ENCODE measurements around the gene CCSER1. TPM values are rescaled to one million over a fixed set of nuclear protein-coding genes. Genes with fewer than 3 reads are reported as not detected.

CCSER1 gene
- total and polyA plus RNA-seq, 2 of the 8 experiments (the other 6 are each of a cell fraction or from before 2014, with no cell fraction given): 0.26 to 0.84 TPM

- no peak overlapping the region for H4K91ac ChIP-seq (replicated peaks; ENCODE audit: insufficient read length, low read length)
- no peaks in the 10 kb centered on the region for H3K23me2 ChIP-seq (ENCODE audit: low read depth, low read length)
- peaks cover 0 to 6% of the 10 kb centered on the region in 2 experiments; a peak in 2 of 4 replicates for H3K9me3 ChIP-seq (ENCODE audit: insufficient read depth in 2 of 2, low read depth in 1 of 2, low read length in 1 of 2)
- no peak overlapping the region for H2BK12ac ChIP-seq (ENCODE audit: low read depth, low read length)
- no peaks in the 10 kb centered on the region for H3K36me3 ChIP-seq (ENCODE audit: control insufficient read depth in 2 of 4, insufficient read depth in 4 of 4, low read length in 3 of 4)
- H4K8ac ChIP-seq (ENCODE audit: extremely low read depth, insufficient read depth, low read length): no peak overlapping the region
- H4K5ac ChIP-seq (ENCODE audit: insufficient read length, low read depth, low read length): no peak overlapping the region
- no peak overlapping the region for H3K4me3 ChIP-seq (ENCODE audit: extremely low read depth in 1 of 4, insufficient read depth in 2 of 4, low read depth in 3 of 4, low read length in 4 of 4)
- no peak overlapping the region for H2BK5ac ChIP-seq (ENCODE audit: low read depth, low read length)
- H3K4ac ChIP-seq (replicated peaks; ENCODE audit: insufficient read length, low read depth, low read length): no peak overlapping the region
- no peak overlapping the region for H2AFZ ChIP-seq (ENCODE audit: low read length)
- TF ChIP-seq CTCF (IDR thresholded peaks at IDR 0.05; ENCODE audit: control extremely low read depth in 1 of 3, insufficient read depth in 1 of 3, low read depth in 1 of 3, low read length in 3 of 3): peak in 2 of 3 experiments; percentile 13 to 39; a peak in 1 of 4 replicates
- TF ChIP-seq RAD21 (IDR thresholded peaks at IDR 0.05 in 1 of 2, conservative IDR thresholded peaks at IDR 0.05 in 1 of 2; ENCODE audit: low read depth in 2 of 2, low read length in 2 of 2): peak; percentile 58 to 63
- no peak for TF ChIP-seq CHD2 (IDR thresholded peaks at IDR 0.05; ENCODE audit: low read length)
- TF ChIP-seq SAP30 (IDR thresholded peaks at IDR 0.05; ENCODE audit: insufficient read depth, insufficient replicate concordance, low read length): no peak
- TF ChIP-seq YY1 (IDR thresholded peaks at IDR 0.05; ENCODE audit: low read depth, low read length): no peak
- no peak for TF ChIP-seq CBX5 (IDR thresholded peaks at IDR 0.05; ENCODE audit: low read depth, low read length)
- CTCF ChIA-PET (ENCODE audit: partially characterized antibody): interaction anchor here (0.6 to 2.0 kb wide), 6 partner anchors 12 to 897 kb away, joined by 3 to 7 read pairs (median 3); no protein-coding TSS in a partner anchor
- H2AK5ac ChIP-seq (ENCODE audit: low read depth, low read length): no peak overlapping the region
- H3K79me1 ChIP-seq (ENCODE audit: low read depth, low read length): no peaks in the 10 kb centered on the region
- peak; percentile 7 for FAIRE-seq
- H3K27ac ChIP-seq (ENCODE audit: low read depth, low read length): no peak overlapping the region
- no peak overlapping the region for H3K23ac ChIP-seq (ENCODE audit: insufficient read length)
- POLR2A ChIA-PET (ENCODE audit: partially characterized antibody): interaction anchor here (0.6 kb wide), 1 partner anchor 75 kb away, joined by 3 read pairs; no protein-coding TSS in a partner anchor
- no peak overlapping the region for H2BK15ac ChIP-seq (ENCODE audit: low read length)
- H3K18ac ChIP-seq (ENCODE audit: extremely low read depth, low read length): no peak overlapping the region
- H2BK120ac ChIP-seq (replicated peaks; ENCODE audit: low read depth, low read length): no peak overlapping the region
- H3K4me1 ChIP-seq (replicated peaks in 1 of 4; ENCODE audit: control insufficient read depth in 3 of 4, insufficient read depth in 4 of 4, low read length in 3 of 4): peaks cover 0 to 5% (median 0%) of the 10 kb centered on the region in 4 experiments; a peak in 1 of 7 replicates
- DNase-seq (ENCODE audit: low read depth in 1 of 2, low spot score in 2 of 2): no peak
- no peaks in the 10 kb centered on the region for H3K27me3 ChIP-seq (replicated peaks in 1 of 4; ENCODE audit: control insufficient read depth in 3 of 4, extremely low read depth in 1 of 4, insufficient read depth in 3 of 4, low read length in 3 of 4)
- H2BK20ac ChIP-seq (ENCODE audit: low read length): no peak overlapping the region
- H3K9ac ChIP-seq (replicated peaks in 1 of 4; ENCODE audit: extremely low read depth in 1 of 4, low read depth in 3 of 4, low read length in 3 of 4): no peak overlapping the region
- H3K79me2 ChIP-seq (ENCODE audit: control insufficient read depth in 1 of 2, insufficient read depth in 2 of 2, low read length in 2 of 2): no peaks in the 10 kb centered on the region
- no peak overlapping the region for H3K56ac ChIP-seq (replicated peaks; ENCODE audit: insufficient read length, low read depth, low read length)
- no peak overlapping the region for H3K14ac ChIP-seq (ENCODE audit: insufficient read length)
- H4K20me1 ChIP-seq (replicated peaks in 1 of 2; ENCODE audit: control insufficient read depth in 1 of 2, insufficient read depth in 2 of 2, low read length in 2 of 2): no peaks in the 10 kb centered on the region
- no peak overlapping the region for H3K4me2 ChIP-seq (ENCODE audit: insufficient read depth in 1 of 2, low read depth in 2 of 2, low read length in 2 of 2)
These were observed 989.7 kb downstream of the CCSER1 start for GRCh38 chr4:91116861-91117260.
